GM12878 (cell line): ENCODE measurements around the gene ZDHHC18. TPM values are rescaled to one million over a fixed set of nuclear protein-coding genes. Genes with fewer than 3 reads are reported as not detected.

Experiments used
- ASH2L ChIP-seq: fragments of 300-600, 200-600 bp; sonication (generic); IDR thresholded peaks from 2 replicates; pipeline ENCODE4 v1.6.1; 2017; ENCODE audit warnings: low read depth, mild to moderate bottlenecking, borderline replicate concordance
- ATF7 ChIP-seq: fragments of 450-650 bp; IDR thresholded peaks from 2 replicates; pipeline ENCODE4 v1.6.1; 2016; ENCODE audit warnings: low read depth, mild to moderate bottlenecking
- BHLHE40 ChIP-seq, 2 experiments: fragments of 450-650 bp in 1 of 2; IDR thresholded peaks; 2 replicates each; pipeline ENCODE4 v1.6.1; 2011 to 2017; ENCODE audit warnings: low read depth in 2 of 2, borderline replicate concordance in 1 of 2, improper control_type of control experiment in 1 of 2, low read length in 1 of 2, mild to moderate bottlenecking in 1 of 2
- CHD2 ChIP-seq: IDR thresholded peaks from 2 replicates; pipeline ENCODE4 v1.6.1; 2011; ENCODE audit warnings: low read depth, low read length, improper control_type of control experiment, borderline replicate concordance
- GATAD2B ChIP-seq: fragments of 450-650 bp; conservative IDR thresholded peaks from 2 replicates; pipeline ENCODE4 v1.6.1; 2017; ENCODE audit warnings: low read depth, mild to moderate bottlenecking, moderate library complexity
- HCFC1 ChIP-seq: fragments of 150-350 bp; IDR thresholded peaks from 2 replicates; pipeline ENCODE4 v1.6.1; 2014; ENCODE audit warnings: low read length
- HDAC6 ChIP-seq: fragments of 200-600 bp; sonication (generic); IDR thresholded peaks from one replicate; pipeline ENCODE4 v1.8.0; 2017; ENCODE audit warnings: antibody characterized with exemption; ENCODE audit not compliant: unreplicated experiment
- IKZF1 ChIP-seq: fragments of 450-650 bp; conservative IDR thresholded peaks from 2 replicates; pipeline ENCODE4 v1.6.1; 2017; ENCODE audit warnings: antibody characterized with exemption, mild to moderate bottlenecking
- KDM1A ChIP-seq: fragments of 200-600 bp; sonication (generic); IDR thresholded peaks from 2 replicates; pipeline ENCODE4 v1.6.1; 2016; ENCODE audit warnings: borderline replicate concordance
- KLF5 ChIP-seq: fragments of 450-650 bp; IDR thresholded peaks from 2 replicates; pipeline ENCODE4 v1.6.1; 2014; ENCODE audit warnings: mild to moderate bottlenecking; ENCODE audit not compliant: partially characterized antibody
- LARP7 ChIP-seq: fragments of 450-650 bp; IDR thresholded peaks from 2 replicates; pipeline ENCODE4 v1.6.1; 2017; ENCODE audit warnings: mild to moderate bottlenecking
- NRF1 ChIP-seq: conservative IDR thresholded peaks from 2 replicates; pipeline ENCODE4 v1.6.1; 2011; ENCODE audit warnings: mild to moderate bottlenecking, low read depth, low read length, improper control_type of control experiment
- PAX8 ChIP-seq: fragments of 450-650 bp; IDR thresholded peaks from 2 replicates; pipeline ENCODE4 v1.6.1; 2017; ENCODE audit warnings: mild to moderate bottlenecking, moderate library complexity
- SIN3A ChIP-seq: IDR thresholded peaks from 2 replicates; pipeline ENCODE4 v1.6.1; 2012; ENCODE audit warnings: low read depth, low read length, improper control_type of control experiment
- TBL1XR1 ChIP-seq: IDR thresholded peaks from 2 replicates; pipeline ENCODE4 v1.6.1; 2012; ENCODE audit warnings: low read depth, low read length, improper control_type of control experiment
- TCF3 ChIP-seq: IDR thresholded peaks from 2 replicates; pipeline ENCODE4 v1.6.1; 2012; ENCODE audit warnings: low read depth, mild to moderate bottlenecking, low read length, borderline replicate concordance; ENCODE audit not compliant: insufficient read depth
- YY1 ChIP-seq: IDR thresholded peaks from 2 replicates; pipeline ENCODE4 v1.6.1; 2011; ENCODE audit warnings: low read depth, mild to moderate bottlenecking, low read length
- ZSCAN29 ChIP-seq: fragments of 450-650 bp; IDR thresholded peaks from 2 replicates; pipeline ENCODE4 v1.6.1; 2017; ENCODE audit warnings: mild to moderate bottlenecking, moderate library complexity
- polyA plus RNA-seq, 11 experiments: library from polyadenylated mRNA; depleted of rRNA in 4 of 11; unstranded in 6 of 11; stranded (reverse) in 5 of 11; fragments of >200 nt; fragmentation: Nextera tagmentation in 4 of 11; fragmentation: Illumina TruSeq in 1 of 11; extraction: Ambion mirVana in 4 of 11; extraction: Trizol in 1 of 11; gene quantifications; 1 replicate in 1 of 11; 2 replicates in 10 of 11; pipeline versions ENCODE4 v1.2.1 to v1.2.3, GENCODE V29; 2011 to 2016; ENCODE audit warnings: inconsistent platforms in 2 of 11, missing spikeins in 2 of 11, low read depth in 1 of 11
- total RNA-seq, 4 experiments: library from RNA; depleted of rRNA in 3 of 4; stranded (reverse); fragments of >200 nt in 3 of 4; fragmentation: Illumina TruSeq in 1 of 4; extraction: Trizol in 1 of 4; gene quantifications; 2 replicates each; pipeline versions ENCODE4 v1.2.1 to v1.2.3, GENCODE V29; 2013 to 2021
- TF ChIP-seq, protein P1 (sequence below): fragments of 450-650 bp; IDR thresholded peaks from 2 replicates; pipeline ENCODE4 v1.6.1; 2016; ENCODE audit warnings: mild to moderate bottlenecking
- TF ChIP-seq, protein P2 (sequence below): fragments of 450-650 bp; IDR thresholded peaks from 2 replicates; pipeline ENCODE4 v1.6.1; 2017; ENCODE audit warnings: mild to moderate bottlenecking, moderate library complexity
- TF ChIP-seq, protein P3 (sequence below): IDR thresholded peaks from 2 replicates; pipeline ENCODE4 v1.6.1; 2011; ENCODE audit warnings: low read depth, low read length, improper control_type of control experiment, borderline replicate concordance
- TF ChIP-seq, protein P4 (sequence below): IDR thresholded peaks from 2 replicates; pipeline ENCODE4 v1.6.1; 2012; ENCODE audit warnings: low read length, inconsistent platforms

ZDHHC18 gene
- total and polyA plus RNA-seq, 10 of the 15 experiments (the other 5 are each of a cell fraction or from before 2014, with no cell fraction given): 0.40 to 81.2 (median 21.3) TPM

DNA sequence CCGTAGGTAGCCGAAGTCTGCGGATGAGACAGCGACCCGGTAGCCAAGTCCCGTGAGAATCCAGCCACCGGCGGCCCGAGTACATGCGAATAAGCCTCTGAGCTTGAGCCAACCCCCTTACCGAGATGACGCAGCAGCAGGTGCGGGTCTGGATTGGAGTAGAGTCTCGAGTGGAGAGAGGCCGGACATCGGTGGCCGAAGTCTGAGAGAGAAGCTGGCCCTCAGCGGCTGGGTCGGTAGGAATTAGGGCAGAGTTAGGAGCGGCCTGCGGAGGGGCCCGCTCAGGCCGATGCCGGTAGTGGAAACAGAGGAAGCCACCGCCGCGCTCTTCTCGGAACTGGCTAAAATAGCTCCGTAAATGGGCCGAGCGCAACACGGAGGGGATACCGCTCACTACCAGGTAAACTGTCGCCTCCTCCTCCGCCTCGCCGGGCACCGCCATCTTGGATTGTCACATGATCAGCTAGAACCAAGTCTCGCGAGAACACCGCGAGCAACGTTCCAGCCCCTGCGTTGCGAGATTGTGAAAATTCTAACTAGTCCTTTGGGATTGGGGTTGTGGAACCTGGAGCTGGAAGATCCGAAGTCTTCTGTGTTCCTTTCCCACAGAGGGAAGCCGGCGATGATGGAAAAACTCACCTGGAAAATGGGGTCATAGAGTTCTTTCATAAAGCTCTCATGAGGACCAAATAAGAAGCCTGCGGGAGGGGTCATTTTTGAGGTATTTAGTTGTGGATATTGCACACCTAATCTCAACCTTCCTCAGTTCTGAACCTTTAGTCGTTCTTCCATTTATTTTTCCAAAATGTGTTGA lies 73.7 kb downstream of the ZDHHC18 start, which contains the start of gene GPATCH3 (continued):
- TF ChIP-seq, protein P1, sequence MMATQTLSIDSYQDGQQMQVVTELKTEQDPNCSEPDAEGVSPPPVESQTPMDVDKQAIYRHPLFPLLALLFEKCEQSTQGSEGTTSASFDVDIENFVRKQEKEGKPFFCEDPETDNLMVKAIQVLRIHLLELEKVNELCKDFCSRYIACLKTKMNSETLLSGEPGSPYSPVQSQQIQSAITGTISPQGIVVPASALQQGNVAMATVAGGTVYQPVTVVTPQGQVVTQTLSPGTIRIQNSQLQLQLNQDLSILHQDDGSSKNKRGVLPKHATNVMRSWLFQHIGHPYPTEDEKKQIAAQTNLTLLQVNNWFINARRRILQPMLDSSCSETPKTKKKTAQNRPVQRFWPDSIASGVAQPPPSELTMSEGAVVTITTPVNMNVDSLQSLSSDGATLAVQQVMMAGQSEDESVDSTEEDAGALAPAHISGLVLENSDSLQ: peak; percentile 53; the same call in 1 of the 2 replicates
- TF ChIP-seq ATF7 (no peak), TCF3 (no peak), LARP7 (peak; percentile 63; the same call in 1 of the 2 replicates), NRF1 (no peak), BHLHE40 (IDR thresholded peaks at IDR 0.05; ENCODE audit: borderline replicate concordance in 1 of 2, low read depth in 2 of 2, low read length in 1 of 2) (0 out of 4 replicates have a peak, but pooled peaks of 1 of the 2 experiments have one; percentile 26), TBL1XR1 (no peak), KDM1A (no peak), GATAD2B (no peak), IKZF1 (peak; percentile 83), SIN3A (peak; percentile 96), HDAC6 (no peak), PAX8 (no peak), ZSCAN29 (no peak), HCFC1 (peak; percentile 78), ASH2L (peak; percentile 64; the same call in 1 of the 2 replicates), KLF5 (peak; percentile 84), CHD2 (peak; percentile 99), YY1 (peak; percentile 100)
- TF ChIP-seq, protein P2, sequence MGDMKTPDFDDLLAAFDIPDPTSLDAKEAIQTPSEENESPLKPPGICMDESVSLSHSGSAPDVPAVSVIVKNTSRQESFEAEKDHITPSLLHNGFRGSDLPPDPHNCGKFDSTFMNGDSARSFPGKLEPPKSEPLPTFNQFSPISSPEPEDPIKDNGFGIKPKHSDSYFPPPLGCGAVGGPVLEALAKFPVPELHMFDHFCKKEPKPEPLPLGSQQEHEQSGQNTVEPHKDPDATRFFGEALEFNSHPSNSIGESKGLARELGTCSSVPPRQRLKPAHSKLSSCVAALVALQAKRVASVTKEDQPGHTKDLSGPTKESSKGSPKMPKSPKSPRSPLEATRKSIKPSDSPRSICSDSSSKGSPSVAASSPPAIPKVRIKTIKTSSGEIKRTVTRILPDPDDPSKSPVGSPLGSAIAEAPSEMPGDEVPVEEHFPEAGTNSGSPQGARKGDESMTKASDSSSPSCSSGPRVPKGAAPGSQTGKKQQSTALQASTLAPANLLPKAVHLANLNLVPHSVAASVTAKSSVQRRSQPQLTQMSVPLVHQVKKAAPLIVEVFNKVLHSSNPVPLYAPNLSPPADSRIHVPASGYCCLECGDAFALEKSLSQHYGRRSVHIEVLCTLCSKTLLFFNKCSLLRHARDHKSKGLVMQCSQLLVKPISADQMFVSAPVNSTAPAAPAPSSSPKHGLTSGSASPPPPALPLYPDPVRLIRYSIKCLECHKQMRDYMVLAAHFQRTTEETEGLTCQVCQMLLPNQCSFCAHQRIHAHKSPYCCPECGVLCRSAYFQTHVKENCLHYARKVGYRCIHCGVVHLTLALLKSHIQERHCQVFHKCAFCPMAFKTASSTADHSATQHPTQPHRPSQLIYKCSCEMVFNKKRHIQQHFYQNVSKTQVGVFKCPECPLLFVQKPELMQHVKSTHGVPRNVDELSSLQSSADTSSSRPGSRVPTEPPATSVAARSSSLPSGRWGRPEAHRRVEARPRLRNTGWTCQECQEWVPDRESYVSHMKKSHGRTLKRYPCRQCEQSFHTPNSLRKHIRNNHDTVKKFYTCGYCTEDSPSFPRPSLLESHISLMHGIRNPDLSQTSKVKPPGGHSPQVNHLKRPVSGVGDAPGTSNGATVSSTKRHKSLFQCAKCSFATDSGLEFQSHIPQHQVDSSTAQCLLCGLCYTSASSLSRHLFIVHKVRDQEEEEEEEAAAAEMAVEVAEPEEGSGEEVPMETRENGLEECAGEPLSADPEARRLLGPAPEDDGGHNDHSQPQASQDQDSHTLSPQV: no peak
- TF ChIP-seq, protein P3, sequence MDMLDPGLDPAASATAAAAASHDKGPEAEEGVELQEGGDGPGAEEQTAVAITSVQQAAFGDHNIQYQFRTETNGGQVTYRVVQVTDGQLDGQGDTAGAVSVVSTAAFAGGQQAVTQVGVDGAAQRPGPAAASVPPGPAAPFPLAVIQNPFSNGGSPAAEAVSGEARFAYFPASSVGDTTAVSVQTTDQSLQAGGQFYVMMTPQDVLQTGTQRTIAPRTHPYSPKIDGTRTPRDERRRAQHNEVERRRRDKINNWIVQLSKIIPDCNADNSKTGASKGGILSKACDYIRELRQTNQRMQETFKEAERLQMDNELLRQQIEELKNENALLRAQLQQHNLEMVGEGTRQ: peak; percentile 77
- TF ChIP-seq, protein P4, sequence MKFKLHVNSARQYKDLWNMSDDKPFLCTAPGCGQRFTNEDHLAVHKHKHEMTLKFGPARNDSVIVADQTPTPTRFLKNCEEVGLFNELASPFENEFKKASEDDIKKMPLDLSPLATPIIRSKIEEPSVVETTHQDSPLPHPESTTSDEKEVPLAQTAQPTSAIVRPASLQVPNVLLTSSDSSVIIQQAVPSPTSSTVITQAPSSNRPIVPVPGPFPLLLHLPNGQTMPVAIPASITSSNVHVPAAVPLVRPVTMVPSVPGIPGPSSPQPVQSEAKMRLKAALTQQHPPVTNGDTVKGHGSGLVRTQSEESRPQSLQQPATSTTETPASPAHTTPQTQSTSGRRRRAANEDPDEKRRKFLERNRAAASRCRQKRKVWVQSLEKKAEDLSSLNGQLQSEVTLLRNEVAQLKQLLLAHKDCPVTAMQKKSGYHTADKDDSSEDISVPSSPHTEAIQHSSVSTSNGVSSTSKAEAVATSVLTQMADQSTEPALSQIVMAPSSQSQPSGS: peak; percentile 55
